DLD1 (cell line): ENCODE measurements around the gene TBX1.
"Not testable (repeated sequence)": the region's sequence is repeated elsewhere in the genome, so short reads cannot be mapped to it uniquely, and the experiment has no call there.

Experiments
- in situ Hi-C: cut with HindIII; loops from 2 replicates; pipeline ENCODE4 v1.10.0; 2017; ENCODE audit warnings: low sequenced_read_pairs

TBX1 gene

DNA sequence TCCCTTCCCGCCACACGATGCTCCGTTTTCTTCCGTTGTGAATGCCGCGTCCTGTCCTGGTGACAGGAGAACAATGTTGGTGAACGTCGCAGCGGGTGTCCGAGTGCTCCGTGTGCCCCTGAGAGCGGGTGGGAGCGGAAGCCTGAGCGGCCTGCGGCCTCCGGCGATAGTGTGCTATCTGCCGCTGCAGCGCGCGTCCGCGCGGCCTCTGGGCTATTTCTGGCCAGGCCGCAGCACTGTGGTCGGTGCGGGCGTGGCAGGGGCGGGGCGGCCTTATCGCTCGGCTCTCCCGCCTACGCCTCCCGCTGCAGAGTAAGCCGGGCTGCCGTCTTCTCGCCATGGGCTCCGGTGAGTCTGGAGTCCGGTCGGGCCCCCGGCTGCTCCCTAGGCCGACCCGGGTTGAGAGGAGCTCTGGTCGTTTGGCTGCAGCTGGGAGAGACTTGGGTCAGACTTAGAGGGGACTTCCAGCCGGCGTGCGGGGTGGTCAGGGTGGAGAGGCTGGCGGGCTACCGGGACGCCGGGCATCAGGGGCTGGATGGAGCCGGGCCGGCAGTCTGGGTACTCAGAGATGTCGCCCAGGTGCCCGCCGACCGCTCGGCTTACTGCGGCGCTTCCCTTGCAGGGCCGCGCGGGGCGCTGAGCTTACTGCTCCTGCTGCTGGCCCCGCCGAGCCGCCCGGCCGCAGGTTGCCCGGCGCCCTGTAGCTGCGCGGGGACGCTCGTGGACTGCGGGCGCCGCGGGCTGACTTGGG, 37.2 kb upstream of the TBX1 start, which contains the start of gene GP1BB:
TSS of gene GP1BB (plus strand) at position 308 of the 751 bp plus-strand sequence. CDS start at position 339, 31 bp downstream.
- in situ Hi-C loops: no loop called here

- in situ Hi-C loops: no loop called here
Measured at GRCh38 chr22:19723983-19724827, 36.4 kb upstream of the TBX1 start.

DNA sequence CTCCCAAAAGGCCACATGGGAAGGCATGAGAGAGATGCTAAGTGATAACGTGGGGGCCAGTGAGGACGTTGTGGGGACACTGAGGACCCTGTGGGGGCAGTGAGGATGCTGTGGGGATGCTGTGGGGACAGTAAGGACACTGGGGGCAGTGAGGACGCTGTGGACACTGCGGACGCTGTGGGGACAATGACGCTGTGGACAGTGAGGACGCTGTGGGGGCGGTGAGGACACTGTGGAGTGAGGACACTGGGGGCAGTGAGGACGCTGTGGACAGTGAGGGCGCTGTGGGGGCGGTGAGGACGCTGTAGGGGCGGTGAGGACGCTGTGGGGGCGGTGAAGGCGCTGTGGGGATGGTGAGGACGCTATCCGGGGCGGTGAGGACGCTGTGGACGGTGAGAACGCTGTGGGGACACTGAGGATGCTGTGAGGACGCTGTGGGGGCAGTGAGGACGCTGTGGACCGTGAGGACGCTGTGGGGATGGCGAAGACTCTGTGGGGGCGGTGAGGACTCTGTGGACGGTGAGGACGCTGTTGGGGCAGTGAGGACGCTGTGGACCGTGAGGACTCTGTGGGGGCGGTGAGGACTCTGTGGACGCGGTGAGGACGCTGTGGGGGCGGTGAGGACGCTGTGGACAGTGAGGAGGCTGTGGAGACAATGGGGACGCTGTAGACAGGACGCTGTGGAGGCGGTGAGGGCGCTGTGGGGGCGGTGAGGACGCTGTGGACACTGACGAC, 35.5 kb upstream of the TBX1 start:
- in situ Hi-C loops: no loop called here

DNA sequence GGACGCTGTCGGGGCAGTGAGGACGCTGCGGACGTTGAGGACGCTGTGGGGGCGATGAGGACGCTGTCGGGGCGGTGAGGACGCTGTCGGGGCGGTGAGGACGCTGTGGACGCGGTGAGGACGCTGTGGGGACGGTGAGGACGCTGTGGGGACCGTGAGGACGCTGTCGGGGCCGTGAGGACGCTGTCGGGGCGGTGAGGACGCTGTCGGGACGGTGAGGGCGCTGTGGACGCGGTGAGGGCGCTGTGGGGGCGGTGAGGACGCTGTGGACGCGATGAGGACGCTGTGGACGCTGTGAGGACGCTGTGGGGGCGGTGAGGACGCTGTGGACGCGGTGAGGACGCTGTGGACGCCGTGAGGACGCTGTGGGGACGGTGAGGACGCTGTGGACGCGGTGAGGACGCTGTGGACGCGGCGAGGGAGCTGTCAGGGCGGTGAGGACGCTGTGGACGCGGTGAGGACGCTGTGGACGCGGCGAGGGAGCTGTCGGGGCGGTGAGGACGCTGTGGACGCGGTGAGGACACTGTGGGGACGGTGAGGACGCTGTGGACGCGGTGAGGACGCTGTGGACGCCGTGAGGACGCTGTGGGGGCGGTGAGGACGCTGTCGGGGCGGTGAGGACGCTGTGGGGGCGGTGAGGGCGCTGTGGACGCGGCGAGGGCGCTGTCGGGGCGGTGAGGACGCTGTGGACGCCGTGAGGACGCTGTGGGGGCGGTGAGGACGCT, 34.4 kb upstream of the TBX1 start:
- in situ Hi-C loops: not testable (repeated sequence)

GRCh38 chr22:19727310-19728150, 33.0 kb upstream of the TBX1 start:
- in situ Hi-C loops: no loop called here

DNA sequence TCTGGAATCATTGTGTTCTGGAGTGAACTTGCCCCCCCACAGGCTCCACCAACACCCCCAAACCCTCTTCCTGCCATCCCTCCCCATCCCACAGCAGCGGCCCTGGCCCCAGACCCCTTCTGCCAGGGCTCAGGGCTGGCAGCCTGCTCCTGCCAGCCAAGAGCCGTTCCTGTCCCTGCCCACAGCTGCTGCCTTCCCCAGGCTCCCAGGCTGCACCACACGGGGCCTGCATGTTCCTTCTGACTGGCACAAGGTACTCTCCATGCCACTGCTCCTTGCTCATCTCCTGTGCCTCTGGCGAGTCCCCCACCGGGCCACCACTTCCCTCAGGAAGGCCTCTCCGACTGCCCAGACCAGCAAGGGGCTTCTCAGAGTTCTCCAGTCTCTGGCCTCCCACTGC, 32.3 kb upstream of the TBX1 start:
- in situ Hi-C loops: no loop called here

GRCh38 chr22:19728836-19729235, 31.7 kb upstream of the TBX1 start:
- in situ Hi-C loops: no loop called here

DNA sequence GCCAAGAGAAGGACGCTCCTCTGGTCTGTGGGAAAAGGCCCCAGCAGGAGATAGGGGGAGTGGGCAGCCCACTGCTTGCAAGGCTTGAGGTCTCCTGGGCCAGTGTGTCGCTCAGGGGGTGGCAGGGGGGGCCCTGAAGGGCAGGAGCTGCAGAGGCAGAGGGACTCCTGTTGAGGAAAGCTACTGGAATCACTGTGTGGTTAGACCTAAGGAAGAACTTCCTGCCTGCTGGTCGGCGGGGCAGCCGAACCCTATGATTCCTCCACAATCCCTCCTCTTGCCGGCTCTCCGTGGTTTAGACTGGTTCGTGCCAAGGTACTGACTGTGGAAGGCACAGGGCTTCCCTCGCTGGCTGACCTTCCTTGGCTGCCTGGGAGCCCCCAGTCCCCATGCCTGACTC, 31.1 kb upstream of the TBX1 start:
- in situ Hi-C loops: no loop called here

DNA sequence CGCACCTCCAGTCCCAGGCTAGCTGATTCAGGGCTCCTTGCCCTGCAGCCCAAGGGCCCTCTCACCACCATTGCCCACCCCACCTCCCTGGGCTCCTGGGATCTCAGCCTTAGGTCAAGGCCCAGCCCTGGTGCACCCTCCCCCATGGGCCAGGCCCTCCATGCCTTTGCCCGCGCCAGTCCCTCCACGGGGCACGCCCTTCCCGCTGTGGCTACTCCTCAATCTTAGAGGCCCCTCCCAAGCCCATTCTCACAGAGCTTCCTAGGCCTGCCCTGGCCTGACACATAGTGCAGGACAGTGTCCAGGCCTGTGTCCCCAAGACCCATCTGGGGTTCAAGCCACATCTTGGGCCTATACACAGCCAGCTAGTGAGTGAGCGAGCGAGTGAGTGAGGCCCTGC, 30.4 kb upstream of the TBX1 start:
- in situ Hi-C loops: no loop called here

GRCh38 chr22:19730655-19731360, 29.8 kb upstream of the TBX1 start:
- in situ Hi-C loops: no loop called here

DNA sequence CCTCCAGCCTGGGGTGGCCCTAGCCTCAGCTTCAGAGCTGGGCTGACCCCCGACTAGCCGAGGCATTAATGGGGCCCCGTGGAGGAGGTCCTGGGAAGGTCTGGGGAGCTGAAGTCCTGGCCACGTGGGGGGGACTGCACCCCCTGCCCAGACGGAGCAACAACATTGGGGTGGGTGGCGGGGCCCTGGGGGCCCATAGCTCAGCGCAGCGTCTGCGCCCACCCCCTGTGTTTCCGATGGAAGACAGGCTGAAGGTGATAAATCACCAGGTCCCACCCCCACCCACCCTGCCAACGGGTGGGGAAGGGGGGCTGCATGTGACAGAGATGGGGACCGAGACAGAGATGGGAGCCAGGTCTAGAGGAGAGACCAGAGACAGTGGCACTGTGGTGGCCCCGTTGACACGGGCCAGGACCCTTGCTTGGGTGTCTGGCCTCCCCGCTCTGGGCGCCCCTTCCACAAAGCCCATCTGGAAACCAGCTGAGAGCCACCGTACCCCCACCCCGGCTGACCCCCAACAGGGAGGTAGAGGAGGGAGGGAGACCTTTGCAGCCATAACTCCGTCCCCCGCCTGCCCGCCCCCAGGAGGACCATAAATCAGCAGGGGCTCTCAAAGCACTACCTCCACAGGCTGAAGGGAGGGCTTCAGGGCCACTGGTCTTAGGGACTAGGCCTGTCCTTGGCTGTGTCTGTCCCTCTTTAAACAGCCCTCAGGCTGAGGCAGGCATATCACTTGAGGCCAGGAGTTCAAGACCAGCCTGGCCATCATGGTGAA, 29.0 kb upstream of the TBX1 start:
- in situ Hi-C loops: no loop called here

- in situ Hi-C loops: no loop called here
Measured at GRCh38 chr22:19732403-19733113, 28.0 kb upstream of the TBX1 start.

DNA sequence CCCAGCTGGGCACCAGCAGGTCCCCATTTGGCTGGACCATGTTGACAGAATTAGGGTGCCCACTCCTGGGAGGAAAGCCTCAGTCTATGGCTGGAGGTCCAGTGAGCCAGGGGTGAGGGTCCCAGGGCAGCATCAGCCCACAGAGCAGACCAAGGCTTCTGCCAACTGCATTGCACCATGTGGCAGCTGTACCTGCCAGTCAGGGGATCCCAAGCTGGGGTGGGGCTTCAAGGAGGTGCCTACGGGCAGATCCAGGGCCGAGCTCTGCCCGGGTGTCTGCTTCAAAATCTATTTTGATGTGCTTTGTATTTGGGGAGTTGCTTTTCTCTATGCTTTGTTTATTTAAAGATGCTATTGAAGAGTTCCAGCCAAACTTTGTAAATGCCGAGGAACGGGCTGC, 26.8 kb upstream of the TBX1 start:
- in situ Hi-C loops: no loop called here

DNA sequence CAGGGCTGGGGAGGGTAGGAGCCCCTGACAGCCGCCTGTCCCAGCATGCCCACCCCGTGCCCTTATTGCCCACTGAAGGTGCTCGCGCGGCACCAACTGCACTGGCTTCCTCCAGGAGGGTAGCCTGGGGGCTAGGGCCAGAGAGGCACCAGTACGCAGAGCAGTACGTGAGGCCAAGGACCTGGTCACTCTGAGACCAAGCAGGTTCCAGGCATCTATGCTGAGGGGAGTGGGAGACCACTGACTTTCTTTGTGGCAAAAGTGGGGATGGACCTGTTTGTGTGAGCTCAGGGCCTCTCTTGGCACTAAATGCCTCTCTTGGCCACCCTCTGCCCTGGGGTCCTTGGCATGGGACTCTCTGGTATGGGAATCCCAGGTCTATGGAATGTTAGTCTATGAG, 26.4 kb upstream of the TBX1 start:
- in situ Hi-C loops: no loop called here

- in situ Hi-C loops: no loop called here
Measured at GRCh38 chr22:19734837-19735382, 25.7 kb upstream of the TBX1 start.

DNA sequence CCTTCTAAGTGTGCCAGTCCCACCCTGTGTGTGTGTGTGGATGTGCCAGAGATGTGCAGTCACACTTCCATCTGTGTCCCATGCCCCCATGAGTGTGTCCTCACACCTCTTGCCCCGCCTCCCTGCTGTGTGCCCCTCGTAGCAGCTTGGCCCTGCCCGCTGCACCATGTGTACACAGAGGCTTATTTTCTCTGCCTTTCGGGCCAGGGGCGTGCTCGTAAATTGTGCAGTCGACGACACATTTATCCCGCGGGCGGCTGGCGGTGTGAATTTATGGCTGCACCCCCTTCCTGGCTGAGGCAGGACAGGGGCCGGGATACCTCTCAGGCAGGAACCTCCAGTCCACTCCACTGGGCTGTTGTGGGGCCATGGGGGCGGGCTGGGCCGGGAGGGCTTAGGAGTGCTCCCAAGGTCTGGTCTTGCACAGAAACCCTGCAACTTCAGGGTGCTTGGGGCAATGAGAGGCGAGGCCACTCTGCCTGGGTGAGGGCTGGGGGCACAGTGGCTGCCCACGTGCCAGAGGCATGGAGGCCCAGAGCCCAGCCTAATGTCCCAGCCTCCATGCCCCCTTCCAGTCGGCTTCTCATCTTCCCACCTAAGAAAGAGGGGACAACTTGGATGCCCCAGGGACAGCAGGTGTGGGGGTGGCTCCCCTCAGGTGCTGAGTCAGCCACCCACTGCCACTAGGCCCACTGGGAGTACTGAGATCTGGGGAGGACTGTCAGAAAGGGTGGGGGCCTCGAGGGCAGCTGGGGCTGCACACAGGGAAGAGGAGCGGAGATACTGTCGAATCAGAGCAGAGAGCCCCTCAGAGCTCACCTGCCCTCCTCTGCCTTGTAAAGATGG, 24.7 kb upstream of the TBX1 start:
- in situ Hi-C loops: no loop called here
